HCT116 (cell line): ENCODE results near the gene DCTN3. TPM values are rescaled to one million over a fixed set of nuclear protein-coding genes. Genes with fewer than 3 reads are reported as not detected.

Source experiments
- ATAC-seq: fragments of 200-7000 bp; cut with Tn5 transposase; 2 replicates; pipeline ENCODE4 v1.9.1; 2020; ENCODE audit warnings: mild to moderate bottlenecking, moderate library complexity
- Bru-seq: library from RNA; stranded (reverse); fragments of 400-500 nt; gene quantifications from one replicate; lab custom pipeline; 2021; lab: Mats Ljungman, UMichigan
- BruChase-seq, 2 experiments: library from RNA; stranded (reverse); fragments of 400-500 nt; gene quantifications; one replicate each; lab custom pipeline; 2021; lab: Mats Ljungman, UMichigan
- BruUV-seq: library from RNA; stranded (reverse); fragments of 400-500 nt; replicated peaks from 2 replicates; lab custom pipeline; 2021; lab: Mats Ljungman, UMichigan
- CTCF ChIA-PET: fragments of 300-600 bp; sonication (Branson Sonifier 250); formaldehyde crosslinking; loops from one replicate; lab custom pipeline; 2021; ENCODE audit warnings: antibody characterized with exemption; lab: Charles Lee
- POLR2A ChIA-PET: fragments of 300-600, 350-600 bp; sonication (Branson Sonifier 250); formaldehyde crosslinking; loops from one replicate; lab custom pipeline; 2021; ENCODE audit warnings: antibody characterized with exemption; lab: Charles Lee
- RAD21 ChIA-PET, 2 experiments: fragments of 300-600 bp; sonication (Branson Sonifier 250); formaldehyde crosslinking; loops; one replicate each; lab custom pipeline; 2023; ENCODE audit warnings: low total read pairs in 2 of 2; ENCODE audit not compliant: uncharacterized antibody in 2 of 2, unreplicated experiment in 2 of 2, low non-redundant PET in 1 of 2; lab: Charles Lee
- DNase-seq: peaks from one replicate; pipeline ENCODE4 v3.0.0-alpha.2; 2010; ENCODE audit warnings: low read depth, low spot score
- H2AFZ ChIP-seq: fragments of 200-600 bp; shearing (Covaris generic), sonication (generic); 2 replicates; pipeline ENCODE4 v1.6.1; 2017; ENCODE audit warnings: low read depth, mixed run types, mixed read lengths, antibody characterized with exemption, low read length; ENCODE audit not compliant: poor library complexity, severe bottlenecking
- H3K27ac ChIP-seq: 2 replicates; pipeline ENCODE4 v1.5.1; 2012; ENCODE audit warnings: low read depth, low read length
- H3K27me3 ChIP-seq: fragments of 200-600 bp; sonication (generic); 2 replicates; pipeline ENCODE4 v1.6.1; 2016; ENCODE audit warnings: mixed run types, low read length, mixed read lengths; ENCODE audit not compliant: insufficient read depth
- H3K36me3 ChIP-seq, 2 experiments: fragments of 200-500 bp in 1 of 2; fragments of 200-600 bp in 1 of 2; sonication (Bioruptor generic) in 1 of 2; sonication (generic) in 1 of 2; 2 replicates each; pipeline versions ENCODE4 v1.5.1 to v1.6.1; 2014 to 2016; ENCODE audit warnings: low read length in 2 of 2, inconsistent platforms in 1 of 2, mixed read lengths in 1 of 2, mixed run types in 1 of 2; ENCODE audit not compliant: insufficient read depth in 2 of 2, control insufficient read depth in 1 of 2
- H3K4me1 ChIP-seq, 2 experiments: fragments of 200-600 bp in 1 of 2; sonication (generic) in 1 of 2; 2 replicates each; pipeline versions ENCODE4 v1.5.1 to v1.6.1; 2012 to 2017; ENCODE audit warnings: low read length in 2 of 2, inconsistent platforms in 1 of 2, mild to moderate bottlenecking in 1 of 2, mixed read lengths in 1 of 2, mixed run types in 1 of 2, moderate library complexity in 1 of 2; ENCODE audit not compliant: insufficient read depth in 2 of 2, control insufficient read depth in 1 of 2
- H3K4me2 ChIP-seq: fragments of 200-600 bp; sonication (generic); 2 replicates; pipeline ENCODE4 v1.6.1; 2017; ENCODE audit warnings: mixed run types, low read length, mixed read lengths
- H3K4me3 ChIP-seq, 2 experiments: fragments of 200-600 bp in 1 of 2; sonication (generic) in 1 of 2; replicated peaks in 1 of 2; 2 replicates each; pipeline ENCODE4 v1.5.1; 2011 to 2016; ENCODE audit warnings: low read length in 2 of 2, control low read depth in 1 of 2, low read depth in 1 of 2, mild to moderate bottlenecking in 1 of 2, mixed read lengths in 1 of 2, mixed run types in 1 of 2
- H3K79me2 ChIP-seq: fragments of 200-600 bp; sonication (generic); 2 replicates; pipeline ENCODE4 v1.6.1; 2017; ENCODE audit warnings: mild to moderate bottlenecking, mixed run types, low read length, moderate library complexity, mixed read lengths; ENCODE audit not compliant: insufficient read depth
- H3K9ac ChIP-seq: fragments of 200-600 bp; sonication (generic); 2 replicates; pipeline ENCODE4 v1.6.1; 2016; ENCODE audit warnings: low read length, mixed read lengths
- H3K9me2 ChIP-seq: fragments of 200-600 bp; sonication (generic), shearing (Covaris generic); 2 replicates; pipeline ENCODE4 v1.6.1; 2017; ENCODE audit warnings: mixed run types, mild to moderate bottlenecking, moderate library complexity; ENCODE audit not compliant: insufficient read depth
- H3K9me3 ChIP-seq, 2 experiments: fragments of 200-500 bp in 1 of 2; fragments of 200-600 bp in 1 of 2; sonication (Bioruptor generic) in 1 of 2; sonication (generic) in 1 of 2; 2 replicates each; pipeline ENCODE4 v1.6.1; 2014 to 2017; ENCODE audit warnings: low read length in 2 of 2, mixed read lengths in 2 of 2, inconsistent platforms in 1 of 2, low read depth in 1 of 2, mild to moderate bottlenecking in 1 of 2, mixed run types in 1 of 2, moderate library complexity in 1 of 2; ENCODE audit not compliant: control insufficient read depth in 1 of 2, insufficient read depth in 1 of 2
- H4K20me1 ChIP-seq: fragments of 200-600 bp; sonication (generic), shearing (Covaris generic); 2 replicates; pipeline ENCODE4 v1.6.1; 2017; ENCODE audit warnings: mixed run types, mild to moderate bottlenecking, moderate library complexity; ENCODE audit not compliant: insufficient read depth
- CTCF ChIP-seq, 3 experiments: fragments of 200-600 bp in 1 of 3; sonication (generic) in 1 of 3; IDR thresholded peaks in 2 of 3; conservative IDR thresholded peaks in 1 of 3; 2 replicates each; pipeline ENCODE4 v1.5.1; 2012 to 2017; ENCODE audit warnings: low read depth in 2 of 3, low read length in 2 of 3, antibody characterized with exemption in 1 of 3, borderline replicate concordance in 1 of 3, control low read depth in 1 of 3, mild to moderate bottlenecking in 1 of 3, mixed read lengths in 1 of 3, mixed run types in 1 of 3, moderate library complexity in 1 of 3; ENCODE audit not compliant: insufficient read depth in 1 of 3
- EZH2 ChIP-seq: fragments of 200-600 bp; sonication (generic); IDR thresholded peaks from 2 replicates; pipeline ENCODE4 v1.6.1; 2017; ENCODE audit warnings: antibody characterized with exemption, mixed run types
- MAX ChIP-seq: IDR thresholded peaks from 2 replicates; pipeline ENCODE4 v1.6.1; 2012
- POLR2A ChIP-seq: IDR thresholded peaks from 2 replicates; pipeline ENCODE4 v1.7.0; 2011; ENCODE audit warnings: borderline replicate concordance; ENCODE audit not compliant: insufficient read depth, insufficient read length; ENCODE audit errors: extremely low read depth
- POLR2AphosphoS5 ChIP-seq: IDR thresholded peaks from 2 replicates; pipeline ENCODE4 v1.6.1; 2011; ENCODE audit warnings: mild to moderate bottlenecking, low read depth, low read length, moderate library complexity
- RAD21 ChIP-seq: IDR thresholded peaks from 2 replicates; pipeline ENCODE4 v1.6.1; 2012; ENCODE audit warnings: low read depth, mild to moderate bottlenecking
- REST ChIP-seq: IDR thresholded peaks from 2 replicates; pipeline ENCODE4 v1.6.1; 2012; ENCODE audit warnings: low read depth
- SIN3A ChIP-seq: IDR thresholded peaks from 2 replicates; pipeline ENCODE4 v1.6.1; 2012; ENCODE audit warnings: low read depth
- SP1 ChIP-seq: IDR thresholded peaks from 2 replicates; pipeline ENCODE4 v1.6.1; 2012; ENCODE audit warnings: low read depth
- SRF ChIP-seq: IDR thresholded peaks from 2 replicates; pipeline ENCODE4 v1.6.1; 2012; ENCODE audit warnings: low read depth
- YY1 ChIP-seq: IDR thresholded peaks from 2 replicates; pipeline ENCODE4 v1.6.1; 2011; ENCODE audit warnings: low read length, low read depth, moderate library complexity, mild to moderate bottlenecking; ENCODE audit not compliant: insufficient replicate concordance; ENCODE audit errors: extremely low read depth
- ZBTB33 ChIP-seq: IDR thresholded peaks from 2 replicates; pipeline ENCODE4 v1.6.1; 2011; ENCODE audit warnings: mild to moderate bottlenecking, low read length, moderate library complexity; ENCODE audit not compliant: insufficient replicate concordance; ENCODE audit errors: extremely low read depth
- ZFX ChIP-seq: fragments of 450-650 bp; IDR thresholded peaks from 2 replicates; pipeline ENCODE4 v1.6.1; 2017
- ZNF274 ChIP-seq: fragments of 200-500 bp; sonication (Bioruptor generic); IDR thresholded peaks from 2 replicates; pipeline ENCODE4 v1.6.1; 2014; ENCODE audit warnings: mild to moderate bottlenecking, low read depth, low read length, inconsistent platforms
- intact Hi-C: fragments of 100-400 bp; cut with micrococcal nuclease; formaldehyde crosslinking; loops from 2 replicates; pipeline ENCODE4 v1.10.0; 2022
- long read RNA-seq: library from polyadenylated mRNA; unstranded; transcript quantifications from one replicate; pipeline ENCODE4 v2.0.0, GENCODE V29; 2021; ENCODE audit not compliant: unreplicated experiment
- polyA plus RNA-seq: library from polyadenylated mRNA; unstranded; fragments of >200 nt; gene quantifications from 2 replicates; pipeline ENCODE4 v1.2.1, GENCODE V29; 2012; ENCODE audit warnings: missing spikeins
- total RNA-seq: library from RNA; stranded (reverse); gene quantifications from one replicate; pipeline ENCODE4 v1.2.1, GENCODE V29; 2021; ENCODE audit not compliant: unreplicated experiment

DCTN3 gene
- 64.0 TPM for total RNA-seq
- 101 and 125 TPM in 2 replicates for polyA plus RNA-seq
- percentile 61 among the genes with signal in this experiment for Bru-seq, nascent RNA
- BruChase-seq, experiment 1, labeled RNA remaining after a 6-hour chase, result percentile 71 among the genes with signal in this experiment
- percentile 67 among the genes with signal in this experiment for BruChase-seq, experiment 2, labeled RNA remaining after a 2-hour chase
- long read RNA-seq, transcript DCTN3-201 (7 exons, 808 nt), result major isoform, 29 of 41 reads
- long read RNA-seq, partial matches to known transcripts, result 6 of 41 reads
- long read RNA-seq, other reads (novel, unspliced or antisense), result 4 of 41 reads

GRCh38 chr9:34620061-34620994 is at the start of gene DCTN3:
Gene DCTN3, minus strand, starts transcription at chr9:34620495. Its CDS starts 31 bp downstream, at chr9:34620464.
- peak within 1 kb of the TSS; percentile 24 for H2AFZ ChIP-seq
- no peaks in the 10 kb centered on the region for H3K9me3 ChIP-seq
- ChIA-PET RAD21 (no interaction called here), POLR2A (interaction anchor here (0.7 to 1.7 kb wide), 5 partner anchors 9 to 18 kb away, joined by 3 to 9 read pairs (median 4); partner anchors contain the start of genes ARID3C, RPP25L and SIGMAR1), CTCF (interaction anchor here (1.4 to 1.7 kb wide), 3 partner anchors 10 to 18 kb away, joined by 3 to 8 read pairs (median 4); no protein-coding TSS in a partner anchor)
- H3K27ac ChIP-seq, result 0 out of 2 replicates have a peak within 1 kb of the TSS, but pooled peaks have one; percentile 11
- H3K4me2 ChIP-seq, result peak within 1 kb of the TSS; percentile 98
- ATAC-seq (peak; percentile 98), DNase-seq (peak; percentile 89)
- H3K9me2 ChIP-seq, result no peaks in the 10 kb centered on the region
- no peaks in the 10 kb centered on the region for H4K20me1 ChIP-seq
- peak within 1 kb of the TSS; percentile 88 to 95 for H3K4me3 ChIP-seq
- peaks cover 5 to 11% of the 10 kb centered on the region in 2 experiments; a peak in 3 of 4 replicates for H3K4me1 ChIP-seq
- H3K27me3 ChIP-seq, result no peaks in the 10 kb centered on the region
- peaks cover 5% of the 10 kb centered on the region; the same call in 1 of the 2 replicates for H3K79me2 ChIP-seq
- BruUV-seq, result TSS peak; percentile 59
- peak within 1 kb of the TSS; percentile 66 for H3K9ac ChIP-seq
- peaks cover 0 to 6% of the 10 kb centered on the region in 2 experiments; a peak in 2 of 4 replicates for H3K36me3 ChIP-seq
- intact Hi-C loops, result no loop called here
- TF ChIP-seq SP1 (peak; percentile 66), POLR2A (peak; percentile 39), CTCF (IDR thresholded peaks at IDR 0.05 in 2 of 3, conservative IDR thresholded peaks at IDR 0.05 in 1 of 3; ENCODE audit: borderline replicate concordance in 1 of 3, insufficient read depth in 1 of 3, low read depth in 2 of 3, low read length in 2 of 3) (no peak), RAD21 (no peak), POLR2AphosphoS5 (peak; percentile 68), ZFX (0 out of 2 replicates have a peak, but pooled peaks have one; percentile 25), EZH2 (no peak), SRF (no peak), ZNF274 (no peak), YY1 (peak; percentile 68), MAX (no peak), SIN3A (peak; percentile 67; the same call in 1 of the 2 replicates), ZBTB33 (no peak), REST (no peak)
